ENCODE measurements around the gene ZNF687. TPM values are rescaled to one million over a fixed set of nuclear protein-coding genes. Genes with fewer than 3 reads are reported as not detected.
A peak's percentile ranks its signal among the peaks of the same experiment; 100 is the strongest.

Gene ZNF687
- total and polyA plus RNA-seq, 2 of the 4 experiments (the other 2 are of a cell fraction) = 5.7 to 10.8 TPM

DNA sequence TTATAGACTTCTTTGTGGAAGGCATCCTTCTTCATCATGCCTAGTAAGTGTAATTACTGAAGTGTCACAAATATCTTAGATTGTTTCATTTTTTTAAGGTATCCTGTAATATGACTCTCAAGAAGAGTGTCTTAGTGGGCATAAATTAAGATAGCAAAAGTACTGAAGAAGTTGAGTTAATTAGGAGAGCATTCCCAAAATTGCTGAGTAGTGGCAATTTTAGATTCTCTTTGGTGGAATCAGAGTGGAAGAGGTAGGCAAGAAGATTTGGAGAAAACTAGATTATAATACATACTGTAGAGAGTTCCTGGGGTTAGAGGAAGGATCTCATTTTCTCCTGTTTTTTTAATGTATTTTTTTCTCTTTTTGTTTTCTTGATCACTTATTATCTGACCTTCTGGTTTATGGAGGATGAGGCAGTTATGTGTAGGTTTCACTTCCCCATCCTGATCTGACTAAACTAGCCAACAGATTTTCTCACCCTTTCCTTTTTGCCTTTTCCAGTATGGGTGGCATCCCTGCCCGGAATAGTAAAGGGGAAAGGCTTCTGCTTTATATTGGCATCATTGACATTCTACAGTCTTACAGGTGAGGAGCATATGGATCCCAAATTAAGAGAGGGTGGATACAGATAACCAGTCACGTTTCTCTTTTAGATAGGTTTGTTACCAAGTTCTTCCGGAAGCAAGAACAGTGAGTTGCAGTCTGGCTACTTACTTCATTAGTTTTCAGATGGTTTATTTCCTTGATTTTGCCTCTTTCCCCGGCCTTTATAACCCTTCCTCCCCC, 44.2 kb upstream of the ZNF687 start:
- no TSS peak for BruUV-seq (replicated peaks)
- no peak overlapping the region for H2AK5ac ChIP-seq (ENCODE audit: low read depth, low read length)
- peak overlapping the region; percentile 11; the same call in 1 of the 2 replicates for H3K18ac ChIP-seq (ENCODE audit: low read depth, low read length)
- H3K79me1 ChIP-seq (ENCODE audit: low read depth in 1 of 2, low read length in 2 of 2) = peaks cover 8 to 45% of the 10 kb centered on the region in 2 experiments; a peak in 3 of 4 replicates
- peaks cover 18% of the 10 kb centered on the region; the same call in 1 of the 2 replicates for H4K20me1 ChIP-seq (ENCODE audit: insufficient read depth, low read length)
- ATAC-seq (ENCODE audit: low read depth) (0 out of 2 replicates have a peak, but pooled peaks have one; percentile 5), DNase-seq (no peak)
- H2BK120ac ChIP-seq (ENCODE audit: low read depth, low read length) = no peak overlapping the region
- peak overlapping the region; percentile 36 for H3K4ac ChIP-seq (ENCODE audit: low read depth, low read length)
- no CpG with 5 or more reads among the region's 4 CpGs for WGBS, 2 experiments (ENCODE audit: extremely low coverage in 2 of 2, insufficient read length in 1 of 2)
- no peak overlapping the region for H4K91ac ChIP-seq (ENCODE audit: insufficient read depth, low read depth, low read length)
- CTCF ChIA-PET = interaction anchor here (2.0 kb wide), 1 partner anchor 14 kb away, joined by 6 read pairs; no protein-coding TSS in a partner anchor
- H3K4me3 ChIP-seq (ENCODE audit: insufficient read depth, low read depth, low read length) = no peak overlapping the region
- no peak for TF ChIP-seq POLR2A (IDR thresholded peaks at IDR 0.05; ENCODE audit: low read depth, low read length)
- TF ChIP-seq MAFK (IDR thresholded peaks at IDR 0.05; ENCODE audit: low read depth, low read length) = peak; percentile 84
- peaks cover 6% of the 10 kb centered on the region for H3K9me1 ChIP-seq (ENCODE audit: insufficient read depth, low read length)
- H2BK20ac ChIP-seq (ENCODE audit: low read depth, low read length) = no peak overlapping the region; the same call in 1 of the 2 replicates
- no peak overlapping the region for H2AK9ac ChIP-seq (replicated peaks; ENCODE audit: low read depth, low read length, poor library complexity)
- no peak overlapping the region for H2BK15ac ChIP-seq (ENCODE audit: low read depth, low read length)
- no peak overlapping the region for H2AFZ ChIP-seq (replicated peaks; ENCODE audit: low read length, poor library complexity)
- no peak overlapping the region for H3K56ac ChIP-seq (ENCODE audit: extremely low read depth, insufficient read depth, low read length)
- H2BK5ac ChIP-seq (ENCODE audit: low read depth, low read length, poor library complexity, severe bottlenecking) = peak overlapping the region; percentile 49
- no peak overlapping the region for H3K9ac ChIP-seq (ENCODE audit: low read depth, low read length)
- H3K14ac ChIP-seq (replicated peaks; ENCODE audit: low read depth, low read length) = 0 out of 2 replicates have a peak overlapping the region, but pooled peaks have one; percentile 13
- no peak overlapping the region for H3K23ac ChIP-seq (ENCODE audit: low read depth, low read length)
- intact Hi-C loops (cut with micrococcal nuclease) (no loop called here), dilution Hi-C loops (cut with HindIII; ENCODE audit: low sequenced_read_pairs, unreplicated experiment) (no loop called here), in situ Hi-C loops (cut with MboI; ENCODE audit: low sequenced_read_pairs) (no loop called here)
- no peak overlapping the region for H4K8ac ChIP-seq (ENCODE audit: low read depth in 2 of 2, low read length in 2 of 2)
- H3K27me3 ChIP-seq (ENCODE audit: control insufficient read depth, insufficient read depth, low read length) = no peaks in the 10 kb centered on the region
- H3K4me1 ChIP-seq (ENCODE audit: control insufficient read depth, insufficient read depth, low read length) = peaks cover 6% of the 10 kb centered on the region
- no peak overlapping the region for H4K5ac ChIP-seq (ENCODE audit: low read depth, low read length)
- POLR2A ChIA-PET (ENCODE audit: unreplicated experiment) = no interaction called here
- peak overlapping the region; percentile 40; the same call in 1 of the 2 replicates for H3K4me2 ChIP-seq (ENCODE audit: low read depth, low read length)
- no peaks in the 10 kb centered on the region for H3K9me3 ChIP-seq (ENCODE audit: control insufficient read depth, insufficient read depth, low read length)
- H3K27ac ChIP-seq (ENCODE audit: insufficient read depth, low read length) = peak overlapping the region; percentile 34
- peaks cover 59% of the 10 kb centered on the region for H3K36me3 ChIP-seq (ENCODE audit: control insufficient read depth, insufficient read depth, low read length)

All from IMR-90 (cell line).